Pancreas (tissue), 10 donors: ENCODE results near the gene RRAGC. TPM values are rescaled to one million over a fixed set of nuclear protein-coding genes. Genes with fewer than 3 reads are reported as not detected.
A peak's percentile ranks its signal among the peaks of the same experiment; 100 is the strongest.

Source experiments
- ATAC-seq, 4 donors: fragments of 200-7000 bp; cut with Tn5 transposase; one replicate each; pipeline versions ENCODE4 v1.8.0 to v1.9.1; 2020; ENCODE audit warnings: mild to moderate bottlenecking in 4 of 4, moderate library complexity in 4 of 4
- DNase-seq, 6 donors: peaks; one replicate each; pipeline ENCODE4 v3.0.0-alpha.2; 2020
- FAIRE-seq: peaks from 2 replicates; lab custom pipeline; 2012; peaks lifted over from hg19 to GRCh38; lab: Jason Lieb, UNC
- H3K27ac ChIP-seq, 4 donors: fragments of 200-600 bp; sonication (generic); 1 replicate in 3 of 4; 2 replicates in 1 of 4; pipeline versions ENCODE4 v1.5.0 to v1.8.0; 2020
- H3K27me3 ChIP-seq, 4 donors: fragments of 200-600 bp; one replicate each; pipeline ENCODE4 v1.8.0; 2021
- H3K36me3 ChIP-seq, 3 donors: fragments of 200-600 bp; sonication (generic) in 1 of 3; one replicate each; pipeline versions ENCODE4 v1.5.0 to v1.8.0; 2020 to 2021
- H3K4me1 ChIP-seq, 3 donors: fragments of 200-600 bp; one replicate each; pipeline ENCODE4 v1.8.0; 2021
- H3K4me3 ChIP-seq, 4 donors: fragments of 200-600 bp; sonication (generic) in 2 of 4; one replicate each; pipeline versions ENCODE4 v1.5.0 to v1.8.0; 2020 to 2021
- H3K9me3 ChIP-seq, 4 donors: fragments of 200-600 bp; one replicate each; pipeline ENCODE4 v1.8.0; 2021
- WGBS, 2 donors: extraction: QIAGEN DNeasy Blood & Tissue Kit; methylation state at CpG; one replicate each; pipeline ENCODE4 v1.1.7; 2013; 5-methylcytosine and 5-hydroxymethylcytosine counted together
- intact Hi-C, 3 donors: fragments of 100-400 bp; cut with DNase I; formaldehyde crosslinking; loops; one replicate each; pipeline versions ENCODE4 v1.11.1 to v1.14.2; 2022
- polyA plus RNA-seq, 2 donors: library from polyadenylated mRNA; stranded (reverse); fragments of 200-250 nt; gene quantifications; one replicate each; pipeline ENCODE4 v1.2.3, GENCODE V29; 2013
- total RNA-seq, 6 donors: library from RNA; stranded (reverse); fragmentation: NEBNext Ultra II Directional in 4 of 6; extraction: Animal tissue kit (Norgen Biotek cat#: 25700) in 4 of 6; gene quantifications; one replicate each; pipeline versions ENCODE4 v1.2.1 to v1.2.4, GENCODE V29; 2021 to 2023
- TF ChIP-seq, protein P1 (sequence below), 4 donors: fragments of 200-600 bp; sonication (generic) in 3 of 4; IDR thresholded peaks; one replicate each; pipeline versions ENCODE4 v1.5.0 to v1.8.0; 2021; ENCODE audit warnings: antibody characterized with exemption in 4 of 4
- donor health status: healthy with polysubstance abuse.
- donor health status: DM: no; HTN: no; CAD: no; lungs with moderate emphysema.
- donor health status: DM: no; HTN: no; CAD: no.
- donor health status: control.
- donor health status: control.
- donor health status: Bipolar disorder and iron deficiency.
- donor health status: DM: yes; HTN: yes; CAD: no.
- donor health status: DM: no; HTN: no; CAD: no.
- donor health status: DM: no; HTN: no; CAD: no.
- donor health status: DM: yes; HTN: yes; CAD: no.

The RRAGC gene, protein sequence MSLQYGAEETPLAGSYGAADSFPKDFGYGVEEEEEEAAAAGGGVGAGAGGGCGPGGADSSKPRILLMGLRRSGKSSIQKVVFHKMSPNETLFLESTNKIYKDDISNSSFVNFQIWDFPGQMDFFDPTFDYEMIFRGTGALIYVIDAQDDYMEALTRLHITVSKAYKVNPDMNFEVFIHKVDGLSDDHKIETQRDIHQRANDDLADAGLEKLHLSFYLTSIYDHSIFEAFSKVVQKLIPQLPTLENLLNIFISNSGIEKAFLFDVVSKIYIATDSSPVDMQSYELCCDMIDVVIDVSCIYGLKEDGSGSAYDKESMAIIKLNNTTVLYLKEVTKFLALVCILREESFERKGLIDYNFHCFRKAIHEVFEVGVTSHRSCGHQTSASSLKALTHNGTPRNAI
- 10 to 100 TPM in 1 of 6 donors, 1 to 10 TPM in 5; 6.7 to 13.5 (median 8.2) TPM for total RNA-seq
- 1 to 10 TPM; 4.3 to 8.5 TPM for polyA plus RNA-seq

DNA sequence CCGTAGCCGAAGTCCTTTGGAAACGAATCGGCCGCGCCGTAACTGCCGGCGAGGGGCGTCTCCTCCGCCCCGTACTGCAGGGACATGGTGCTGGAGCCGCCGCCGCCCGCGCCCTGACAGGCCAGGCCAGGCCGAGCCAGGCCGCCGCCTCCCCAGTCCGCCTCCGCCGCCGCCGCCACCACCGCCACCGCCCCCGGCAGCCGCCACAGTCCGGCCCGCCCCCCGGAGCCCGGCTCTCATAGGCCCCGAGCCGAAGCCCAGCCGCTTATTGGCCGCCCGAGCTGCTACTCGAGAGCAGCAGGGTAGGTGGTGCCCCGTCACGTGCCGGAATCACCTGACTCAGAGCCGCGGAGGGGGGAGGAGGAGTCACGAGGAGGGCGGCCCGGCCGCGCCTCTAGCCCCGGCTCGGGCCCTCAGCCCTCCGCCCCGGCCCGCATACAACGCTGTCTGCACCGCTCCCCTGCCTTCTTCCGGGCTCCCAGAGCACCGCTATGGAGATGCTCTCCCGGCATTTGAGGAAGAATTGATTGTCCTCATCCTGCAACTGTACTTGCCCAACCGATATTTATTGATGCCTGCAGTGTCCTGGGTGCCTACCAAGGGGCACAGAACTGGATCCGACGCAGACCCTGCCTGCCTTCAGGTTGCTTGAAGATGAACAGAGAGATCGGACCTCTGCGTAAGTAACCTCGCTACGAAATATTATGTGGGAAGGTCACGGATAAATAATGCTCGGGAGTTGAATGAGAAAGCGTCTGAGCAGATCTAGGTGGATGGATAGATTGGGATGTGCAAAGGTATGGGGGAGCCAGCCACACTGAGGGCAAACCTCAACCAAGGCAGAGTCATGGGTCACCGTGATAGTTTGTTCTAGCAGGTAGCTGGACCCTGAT is at the start of gene RRAGC:
Gene RRAGC (minus strand): TSS at position 212 of the 893 bp plus-strand sequence. CDS start 126 bp downstream, at position 86.
- TF ChIP-seq, protein P1, sequence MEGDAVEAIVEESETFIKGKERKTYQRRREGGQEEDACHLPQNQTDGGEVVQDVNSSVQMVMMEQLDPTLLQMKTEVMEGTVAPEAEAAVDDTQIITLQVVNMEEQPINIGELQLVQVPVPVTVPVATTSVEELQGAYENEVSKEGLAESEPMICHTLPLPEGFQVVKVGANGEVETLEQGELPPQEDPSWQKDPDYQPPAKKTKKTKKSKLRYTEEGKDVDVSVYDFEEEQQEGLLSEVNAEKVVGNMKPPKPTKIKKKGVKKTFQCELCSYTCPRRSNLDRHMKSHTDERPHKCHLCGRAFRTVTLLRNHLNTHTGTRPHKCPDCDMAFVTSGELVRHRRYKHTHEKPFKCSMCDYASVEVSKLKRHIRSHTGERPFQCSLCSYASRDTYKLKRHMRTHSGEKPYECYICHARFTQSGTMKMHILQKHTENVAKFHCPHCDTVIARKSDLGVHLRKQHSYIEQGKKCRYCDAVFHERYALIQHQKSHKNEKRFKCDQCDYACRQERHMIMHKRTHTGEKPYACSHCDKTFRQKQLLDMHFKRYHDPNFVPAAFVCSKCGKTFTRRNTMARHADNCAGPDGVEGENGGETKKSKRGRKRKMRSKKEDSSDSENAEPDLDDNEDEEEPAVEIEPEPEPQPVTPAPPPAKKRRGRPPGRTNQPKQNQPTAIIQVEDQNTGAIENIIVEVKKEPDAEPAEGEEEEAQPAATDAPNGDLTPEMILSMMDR (IDR thresholded peaks at IDR 0.05): no peak
- H3K27me3 ChIP-seq: no peaks in the 10 kb centered on the region
- peak within 1 kb of the TSS; percentile 70 to 87 (median 86) for H3K27ac ChIP-seq
- intact Hi-C loops: no loop called here
- FAIRE-seq (no peak), ATAC-seq (peak; percentile 95 to 97 (median 97)), DNase-seq (peak; percentile 99 to 100 (median 99))
- H3K4me1 ChIP-seq: peaks cover 0 to 19% (median 8%) of the 10 kb centered on the region in 3 donors
- H3K9me3 ChIP-seq: no peaks in the 10 kb centered on the region
- peak within 1 kb of the TSS; percentile 89 to 97 (median 93) for H3K4me3 ChIP-seq
- 0 to 1% methylated on average over 56 to 69 of the region's 70 CpGs for WGBS, 2 donors
- H3K36me3 ChIP-seq: no peaks in the 10 kb centered on the region

GRCh38 chr1:38908821-38909220 is 49.2 kb upstream of the RRAGC start:
- DNase-seq (no peak), FAIRE-seq (no peak), ATAC-seq (no peak)
- WGBS, 2 donors: 85 to 87% methylated on average over 13 of the region's 13 CpGs
- no peak overlapping the region for H3K27ac ChIP-seq
- no peaks in the 10 kb centered on the region for H3K4me1 ChIP-seq
- H3K9me3 ChIP-seq: no peaks in the 10 kb centered on the region
- no peak overlapping the region for H3K4me3 ChIP-seq
- H3K27me3 ChIP-seq: no peaks in the 10 kb centered on the region
- intact Hi-C loops: no loop called here
- H3K36me3 ChIP-seq: no peaks in the 10 kb centered on the region
- TF ChIP-seq, protein P1 (IDR thresholded peaks at IDR 0.05): no peak

DNA sequence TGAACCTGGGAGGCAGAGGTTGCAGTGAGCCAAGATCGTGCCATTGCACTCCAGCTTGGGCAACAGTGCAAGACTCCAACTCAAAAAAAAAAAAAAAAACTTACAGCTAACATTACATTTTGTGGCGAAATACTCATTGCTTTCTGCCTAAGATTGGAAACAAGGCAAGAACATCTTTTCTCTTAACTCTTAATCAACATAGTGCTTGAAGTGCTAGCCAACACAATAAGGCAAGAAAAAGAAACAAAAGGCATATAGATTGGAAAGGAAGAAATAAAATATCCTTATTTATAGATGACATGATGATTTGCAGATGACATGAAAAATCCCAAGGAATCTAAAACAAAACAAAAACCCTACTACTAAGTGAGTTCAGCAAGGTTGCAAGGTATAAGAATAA is 46.4 kb upstream of the RRAGC start:
- intact Hi-C loops: no loop called here
- ATAC-seq: no peak
- no peaks in the 10 kb centered on the region for H3K4me1 ChIP-seq
- no peak overlapping the region for H3K27ac ChIP-seq
- 93 to 100% methylated on average over 2 of the region's 2 CpGs for WGBS, 2 donors
- TF ChIP-seq, protein P1 (IDR thresholded peaks at IDR 0.05): no peak
- no peak for FAIRE-seq
- no peaks in the 10 kb centered on the region for H3K36me3 ChIP-seq
- no peak for DNase-seq
- H3K4me3 ChIP-seq: no peak overlapping the region
- no peaks in the 10 kb centered on the region for H3K27me3 ChIP-seq
- H3K9me3 ChIP-seq: no peaks in the 10 kb centered on the region

DNA sequence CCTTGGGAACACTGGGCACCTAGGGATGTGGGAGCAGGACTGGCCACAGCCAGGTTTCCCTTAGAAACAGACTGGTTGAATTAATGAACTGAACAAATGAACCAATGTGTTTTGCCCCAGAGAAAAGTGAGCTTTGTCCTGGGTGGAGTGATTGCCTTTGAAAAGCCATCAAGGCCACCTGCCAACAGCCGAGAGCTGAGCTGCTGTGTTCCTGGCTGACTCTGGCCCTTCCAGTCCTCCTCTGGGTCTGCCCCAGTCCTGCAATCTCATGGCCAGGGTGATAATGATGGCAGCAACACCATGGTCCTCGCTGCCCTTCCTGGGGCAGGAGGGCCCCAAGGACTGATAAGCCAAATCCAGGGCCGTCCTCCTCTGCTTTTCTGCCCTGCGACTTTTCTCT is 40.0 kb upstream of the RRAGC start:
- no peak for FAIRE-seq
- intact Hi-C loops: no loop called here
- Histone ChIP-seq H3K4me1 (no peaks in the 10 kb centered on the region), H3K27me3 (no peaks in the 10 kb centered on the region), H3K4me3 (no peak overlapping the region), H3K27ac (no peak overlapping the region), H3K36me3 (no peaks in the 10 kb centered on the region), H3K9me3 (no peaks in the 10 kb centered on the region)
- no peak for ATAC-seq
- WGBS, 2 donors: 65 to 72% methylated on average over 4 of the region's 4 CpGs
- DNase-seq: no peak
- TF ChIP-seq, protein P1 (IDR thresholded peaks at IDR 0.05): no peak
